ENCODE results near the gene CAST.

DNA sequence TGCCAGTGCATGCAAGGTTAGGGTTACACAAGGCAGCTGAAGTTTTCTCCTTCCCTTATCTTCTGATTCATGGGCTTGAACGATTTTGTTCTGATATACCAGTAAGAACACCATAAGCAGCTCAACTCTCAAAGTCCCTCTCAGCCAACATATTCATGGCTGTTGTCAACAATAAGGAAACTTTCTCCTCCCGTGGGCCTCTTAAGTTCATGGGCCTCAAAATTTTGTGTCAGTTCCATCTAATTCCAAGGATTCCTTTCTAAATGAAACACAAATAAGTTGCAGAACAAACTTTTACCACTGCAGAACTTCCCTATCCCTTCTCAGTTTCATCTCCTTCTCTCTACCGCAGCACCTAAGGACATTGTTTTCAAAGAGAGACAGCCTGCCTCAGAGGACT, 23.6 kb upstream of the CAST start:
- TF ChIP-seq POLR2A (IDR thresholded peaks at IDR 0.05) = no peak
- TF ChIP-seq, protein P1, sequence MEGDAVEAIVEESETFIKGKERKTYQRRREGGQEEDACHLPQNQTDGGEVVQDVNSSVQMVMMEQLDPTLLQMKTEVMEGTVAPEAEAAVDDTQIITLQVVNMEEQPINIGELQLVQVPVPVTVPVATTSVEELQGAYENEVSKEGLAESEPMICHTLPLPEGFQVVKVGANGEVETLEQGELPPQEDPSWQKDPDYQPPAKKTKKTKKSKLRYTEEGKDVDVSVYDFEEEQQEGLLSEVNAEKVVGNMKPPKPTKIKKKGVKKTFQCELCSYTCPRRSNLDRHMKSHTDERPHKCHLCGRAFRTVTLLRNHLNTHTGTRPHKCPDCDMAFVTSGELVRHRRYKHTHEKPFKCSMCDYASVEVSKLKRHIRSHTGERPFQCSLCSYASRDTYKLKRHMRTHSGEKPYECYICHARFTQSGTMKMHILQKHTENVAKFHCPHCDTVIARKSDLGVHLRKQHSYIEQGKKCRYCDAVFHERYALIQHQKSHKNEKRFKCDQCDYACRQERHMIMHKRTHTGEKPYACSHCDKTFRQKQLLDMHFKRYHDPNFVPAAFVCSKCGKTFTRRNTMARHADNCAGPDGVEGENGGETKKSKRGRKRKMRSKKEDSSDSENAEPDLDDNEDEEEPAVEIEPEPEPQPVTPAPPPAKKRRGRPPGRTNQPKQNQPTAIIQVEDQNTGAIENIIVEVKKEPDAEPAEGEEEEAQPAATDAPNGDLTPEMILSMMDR (IDR thresholded peaks at IDR 0.05) = no peak
